ENCODE data around the gene BCL11A. TPM values are rescaled to one million over a fixed set of nuclear protein-coding genes. Genes with fewer than 3 reads are reported as not detected.
A peak's percentile ranks its signal among the peaks of the same experiment; 100 is the strongest.

Gene BCL11A
- total RNA-seq, 1 experiment from 2014 or later, result 91.4 TPM

GRCh38 chr2:60544062-60544461 is 9.4 kb downstream of the BCL11A start:
- H3K79me2 ChIP-seq (ENCODE audit: insufficient read depth, low read length), result peaks cover 31% of the 10 kb centered on the region; the same call in 1 of the 2 replicates
- no peak for DNase-seq

More at GRCh38 chr2:60544062-60544461, 9.4 kb downstream of the BCL11A start:
- H3K27me3 Mint-ChIP-seq (ENCODE audit: low read depth), result no peaks in the 10 kb centered on the region
- H3K27ac Mint-ChIP-seq, result peak overlapping the region; percentile 30 to 77 (median 63); a peak in 2 of 7 replicates
- H3K27me3 ChIP-seq (ENCODE audit: insufficient read depth, low read length), result no peaks in the 10 kb centered on the region
- H4K5ac ChIP-seq (ENCODE audit: insufficient read length, low read depth, low read length), result no peak overlapping the region
- no peak overlapping the region for H3K14ac ChIP-seq (ENCODE audit: insufficient read depth, low read length)
- no peak overlapping the region for H2BK5ac ChIP-seq (ENCODE audit: insufficient read length, low read length)
- no peak overlapping the region for H2BK12ac ChIP-seq (ENCODE audit: insufficient read length, low read depth, low read length)
- H3K9me3 Mint-ChIP-seq, result no peaks in the 10 kb centered on the region
- H2AFZ ChIP-seq (ENCODE audit: low read length), result no peak overlapping the region
- H4K91ac ChIP-seq (ENCODE audit: insufficient read length, low read depth, low read length), result no peak overlapping the region
- TF ChIP-seq, protein P1, sequence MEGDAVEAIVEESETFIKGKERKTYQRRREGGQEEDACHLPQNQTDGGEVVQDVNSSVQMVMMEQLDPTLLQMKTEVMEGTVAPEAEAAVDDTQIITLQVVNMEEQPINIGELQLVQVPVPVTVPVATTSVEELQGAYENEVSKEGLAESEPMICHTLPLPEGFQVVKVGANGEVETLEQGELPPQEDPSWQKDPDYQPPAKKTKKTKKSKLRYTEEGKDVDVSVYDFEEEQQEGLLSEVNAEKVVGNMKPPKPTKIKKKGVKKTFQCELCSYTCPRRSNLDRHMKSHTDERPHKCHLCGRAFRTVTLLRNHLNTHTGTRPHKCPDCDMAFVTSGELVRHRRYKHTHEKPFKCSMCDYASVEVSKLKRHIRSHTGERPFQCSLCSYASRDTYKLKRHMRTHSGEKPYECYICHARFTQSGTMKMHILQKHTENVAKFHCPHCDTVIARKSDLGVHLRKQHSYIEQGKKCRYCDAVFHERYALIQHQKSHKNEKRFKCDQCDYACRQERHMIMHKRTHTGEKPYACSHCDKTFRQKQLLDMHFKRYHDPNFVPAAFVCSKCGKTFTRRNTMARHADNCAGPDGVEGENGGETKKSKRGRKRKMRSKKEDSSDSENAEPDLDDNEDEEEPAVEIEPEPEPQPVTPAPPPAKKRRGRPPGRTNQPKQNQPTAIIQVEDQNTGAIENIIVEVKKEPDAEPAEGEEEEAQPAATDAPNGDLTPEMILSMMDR (conservative IDR thresholded peaks at IDR 0.05), result no peak
- H3K79me1 ChIP-seq (ENCODE audit: insufficient read depth, low read depth, low read length, poor library complexity, severe bottlenecking), result peaks cover 6% of the 10 kb centered on the region
- H2AK5ac ChIP-seq (ENCODE audit: insufficient read length, low read length), result no peak overlapping the region
- no peak overlapping the region for H3K4ac ChIP-seq (ENCODE audit: low read depth, low read length)
- H3K56ac ChIP-seq (ENCODE audit: insufficient read length, low read depth, low read length), result no peak overlapping the region
- H2BK120ac ChIP-seq (ENCODE audit: low read depth, low read length, poor library complexity, severe bottlenecking), result no peak overlapping the region
- H3K4me3 Mint-ChIP-seq, result no peak overlapping the region
- no peaks in the 10 kb centered on the region for H3K9me3 ChIP-seq (ENCODE audit: control insufficient read depth, low read depth, low read length)
- H4K20me1 ChIP-seq (ENCODE audit: control insufficient read depth, insufficient read depth, insufficient read length), result no peaks in the 10 kb centered on the region
- H3T11ph ChIP-seq (ENCODE audit: low read length), result peak overlapping the region; percentile 57
- no peak overlapping the region for H2BK20ac ChIP-seq (ENCODE audit: low read depth, low read length, poor library complexity, severe bottlenecking)
- no peak overlapping the region for H4K8ac ChIP-seq (replicated peaks; ENCODE audit: insufficient read length, low read depth, low read length)
- H3K4me1 ChIP-seq (ENCODE audit: insufficient read depth, low read length), result peaks cover 12% of the 10 kb centered on the region
- H3K23ac ChIP-seq (ENCODE audit: insufficient read length, low read depth, low read length), result no peak overlapping the region
- no peak overlapping the region for H3K4me2 ChIP-seq (ENCODE audit: insufficient read depth, insufficient read length, low read length)
- H3K27ac ChIP-seq (ENCODE audit: insufficient read length, low read depth, low read length), result peak overlapping the region; percentile 7
- H3K36me3 Mint-ChIP-seq (ENCODE audit: insufficient read depth in 1 of 3, low read depth in 3 of 3), result peaks cover 27 to 77% (median 52%) of the 10 kb centered on the region in 3 experiments; a peak in 6 of 7 replicates
- peaks cover 81 to 84% of the 10 kb centered on the region in 2 experiments for H3K4me1 Mint-ChIP-seq
- peaks cover 4% of the 10 kb centered on the region for H3K23me2 ChIP-seq (ENCODE audit: insufficient read length, low read depth, low read length, poor library complexity, severe bottlenecking)
- WGBS (ENCODE audit: extremely low coverage, insufficient read length, low lambda C conversion rate), result no CpG with 5 or more reads among the region's 7 CpGs
- H3K9ac ChIP-seq (ENCODE audit: extremely low read depth, insufficient read length, low read length), result no peak overlapping the region
- peak overlapping the region; percentile 73 for H3K18ac ChIP-seq (ENCODE audit: insufficient read length, low read depth, low read length)
- H2BK15ac ChIP-seq (ENCODE audit: low read depth, low read length), result no peak overlapping the region
